ENCODE data around the gene FAM168A.

The FAM168A gene

GRCh38 chr11:73640592-73640991 is 42.7 kb upstream of the FAM168A start:
- no peaks in the 10 kb centered on the region for H3K9me3 ChIP-seq (ENCODE audit: insufficient read depth, low read length)
- no peaks in the 10 kb centered on the region for H3K36me3 ChIP-seq (ENCODE audit: low read length)
- H3K27me3 ChIP-seq (ENCODE audit: low read length) = no peaks in the 10 kb centered on the region
- no peak overlapping the region for H3K9ac ChIP-seq (ENCODE audit: low read length)
- no peaks in the 10 kb centered on the region for H3F3A ChIP-seq (ENCODE audit: insufficient read depth)
- H2AFZ ChIP-seq (ENCODE audit: low read depth, low read length, severe bottlenecking) = no peak overlapping the region
- no peaks in the 10 kb centered on the region for H3K79me2 ChIP-seq (ENCODE audit: insufficient read depth, low read length)
- H3K4me3 ChIP-seq (ENCODE audit: insufficient read depth, low read length, poor library complexity, severe bottlenecking) = no peak overlapping the region
- H3K4me2 ChIP-seq (ENCODE audit: low read depth, low read length, poor library complexity, severe bottlenecking) = no peak overlapping the region
- H3K27ac ChIP-seq (ENCODE audit: low read depth, low read length) = no peak overlapping the region
- no peaks in the 10 kb centered on the region for H3K9me2 ChIP-seq (replicated peaks; ENCODE audit: insufficient read depth, low read length)
- TF ChIP-seq EZH2phosphoT487 (conservative IDR thresholded peaks at IDR 0.05; ENCODE audit: low read length) (no peak), CTCF (IDR thresholded peaks at IDR 0.05; ENCODE audit: insufficient read depth, low read length, poor library complexity, severe bottlenecking) (no peak)
- H4K20me1 ChIP-seq (ENCODE audit: low read depth, low read length) = no peaks in the 10 kb centered on the region

DNA sequence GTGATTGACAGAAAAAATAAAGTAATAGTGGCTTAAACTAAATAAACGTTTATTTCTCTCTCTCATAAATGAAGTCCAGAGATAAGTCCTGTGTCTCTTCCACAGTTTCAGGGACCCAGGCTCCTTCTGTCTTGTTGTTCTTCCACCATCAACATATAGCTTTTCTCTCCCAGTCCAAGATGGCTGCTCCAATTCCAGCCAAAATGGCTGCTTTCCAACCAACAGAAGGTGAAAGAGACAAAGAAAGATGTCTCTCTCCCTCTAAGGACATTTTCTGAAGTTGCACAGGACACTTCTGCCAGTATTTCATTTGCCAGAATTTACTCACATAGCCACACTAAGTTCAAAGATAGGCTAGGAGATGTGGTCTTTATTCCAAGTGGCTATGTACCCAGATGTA is 39.1 kb upstream of the FAM168A start:
- TF ChIP-seq EZH2phosphoT487 (conservative IDR thresholded peaks at IDR 0.05; ENCODE audit: low read length) (no peak), CTCF (IDR thresholded peaks at IDR 0.05; ENCODE audit: insufficient read depth, low read length, poor library complexity, severe bottlenecking) (no peak)
- Histone ChIP-seq H3K4me3 (ENCODE audit: insufficient read depth, low read length, poor library complexity, severe bottlenecking) (no peak overlapping the region), H3F3A (ENCODE audit: insufficient read depth) (no peaks in the 10 kb centered on the region), H3K9ac (ENCODE audit: low read length) (no peak overlapping the region), H2AFZ (ENCODE audit: low read depth, low read length, severe bottlenecking) (no peak overlapping the region), H4K20me1 (ENCODE audit: low read depth, low read length) (no peaks in the 10 kb centered on the region), H3K4me2 (ENCODE audit: low read depth, low read length, poor library complexity, severe bottlenecking) (no peak overlapping the region), H3K9me2 (replicated peaks; ENCODE audit: insufficient read depth, low read length) (no peaks in the 10 kb centered on the region), H3K79me2 (ENCODE audit: insufficient read depth, low read length) (no peaks in the 10 kb centered on the region), H3K9me3 (ENCODE audit: insufficient read depth, low read length) (no peaks in the 10 kb centered on the region), H3K27ac (ENCODE audit: low read depth, low read length) (no peak overlapping the region), H3K27me3 (ENCODE audit: low read length) (no peaks in the 10 kb centered on the region), H3K36me3 (ENCODE audit: low read length) (no peaks in the 10 kb centered on the region)

- H3K9me2 ChIP-seq (replicated peaks; ENCODE audit: insufficient read depth, low read length) = no peaks in the 10 kb centered on the region
- no peaks in the 10 kb centered on the region for H3K27me3 ChIP-seq (ENCODE audit: low read length)
- H2AFZ ChIP-seq (ENCODE audit: low read depth, low read length, severe bottlenecking) = no peak overlapping the region
- H3K4me2 ChIP-seq (ENCODE audit: low read depth, low read length, poor library complexity, severe bottlenecking) = no peak overlapping the region
- no peaks in the 10 kb centered on the region for H4K20me1 ChIP-seq (ENCODE audit: low read depth, low read length)
- no peaks in the 10 kb centered on the region for H3K79me2 ChIP-seq (ENCODE audit: insufficient read depth, low read length)
- no peak overlapping the region for H3K9ac ChIP-seq (ENCODE audit: low read length)
- no peak overlapping the region for H3K27ac ChIP-seq (ENCODE audit: low read depth, low read length)
- TF ChIP-seq CTCF (IDR thresholded peaks at IDR 0.05; ENCODE audit: insufficient read depth, low read length, poor library complexity, severe bottlenecking) = no peak
- no peak for TF ChIP-seq EZH2phosphoT487 (conservative IDR thresholded peaks at IDR 0.05; ENCODE audit: low read length)
- no peaks in the 10 kb centered on the region for H3K9me3 ChIP-seq (ENCODE audit: insufficient read depth, low read length)
- H3K4me3 ChIP-seq (ENCODE audit: insufficient read depth, low read length, poor library complexity, severe bottlenecking) = no peak overlapping the region
- H3F3A ChIP-seq (ENCODE audit: insufficient read depth) = no peaks in the 10 kb centered on the region
- H3K36me3 ChIP-seq (ENCODE audit: low read length) = no peaks in the 10 kb centered on the region
Measured at GRCh38 chr11:73636249-73636648, 38.3 kb upstream of the FAM168A start.

DNA sequence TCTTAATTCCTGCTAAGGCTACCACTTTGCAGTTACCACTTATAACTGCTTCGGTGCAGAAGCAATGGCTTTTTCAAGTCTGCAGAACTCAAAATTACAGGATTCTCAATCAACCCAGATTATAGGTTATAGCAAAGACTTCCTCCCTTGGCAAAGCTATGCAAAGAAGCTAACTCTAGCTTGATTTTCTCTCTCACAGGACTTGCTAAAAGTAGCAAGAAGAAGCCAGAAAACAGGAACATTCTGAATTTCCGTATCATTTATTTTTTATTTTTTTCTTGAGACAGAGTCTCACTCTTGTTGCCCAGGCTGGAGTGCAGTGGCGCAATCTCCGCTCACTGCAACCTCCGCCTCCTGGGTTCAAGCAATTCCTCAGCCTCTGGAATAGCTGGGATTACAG is 37.8 kb upstream of the FAM168A start:
- Histone ChIP-seq H3K9ac (ENCODE audit: low read length) (no peak overlapping the region), H3K27me3 (ENCODE audit: low read length) (no peaks in the 10 kb centered on the region), H2AFZ (ENCODE audit: low read depth, low read length, severe bottlenecking) (no peak overlapping the region), H3K9me2 (replicated peaks; ENCODE audit: insufficient read depth, low read length) (no peaks in the 10 kb centered on the region), H3K4me3 (ENCODE audit: insufficient read depth, low read length, poor library complexity, severe bottlenecking) (no peak overlapping the region), H3K4me2 (ENCODE audit: low read depth, low read length, poor library complexity, severe bottlenecking) (no peak overlapping the region), H3K79me2 (ENCODE audit: insufficient read depth, low read length) (no peaks in the 10 kb centered on the region), H4K20me1 (ENCODE audit: low read depth, low read length) (no peaks in the 10 kb centered on the region), H3F3A (ENCODE audit: insufficient read depth) (no peaks in the 10 kb centered on the region), H3K9me3 (ENCODE audit: insufficient read depth, low read length) (no peaks in the 10 kb centered on the region), H3K36me3 (ENCODE audit: low read length) (no peaks in the 10 kb centered on the region), H3K27ac (ENCODE audit: low read depth, low read length) (no peak overlapping the region)
- no peak for TF ChIP-seq CTCF (IDR thresholded peaks at IDR 0.05; ENCODE audit: insufficient read depth, low read length, poor library complexity, severe bottlenecking)
- no peak for TF ChIP-seq EZH2phosphoT487 (conservative IDR thresholded peaks at IDR 0.05; ENCODE audit: low read length)
